ENCODE data around the gene JTB. TPM values are rescaled to one million over a fixed set of nuclear protein-coding genes. Genes with fewer than 3 reads are reported as not detected.

JTB gene
- total and polyA plus RNA-seq, 12 donors: 49.4 to 225 (median 66.1) TPM

- H3K9me3 ChIP-seq: no peaks in the 10 kb centered on the region
- 73 to 82% methylated on average over 11 of the region's 11 CpGs for WGBS, 2 donors
- H3K27me3 ChIP-seq: no peaks in the 10 kb centered on the region
- TF ChIP-seq CTCF (IDR thresholded peaks at IDR 0.05): no peak
- peaks cover 5 to 44% (median 30%) of the 10 kb centered on the region in 9 donors for H3K4me1 ChIP-seq
- H3K4me3 ChIP-seq: peak overlapping the region in 1 of 10 donors; percentile 78
- peaks cover 0 to 67% (median 21%) of the 10 kb centered on the region in 9 donors for H3K36me3 ChIP-seq
- peak overlapping the region in 9 of 10 donors; percentile 37 to 100 (median 97) for H3K27ac ChIP-seq
- ATAC-seq: no peak
- peak in 1 of 2 donors; percentile 19 for DNase-seq
- intact Hi-C loops (cut with DNase I): loop anchor here in 3 of 10 donors (10.0 kb wide), 2 partner anchors 118 to 148 kb away; no protein-coding TSS in a partner anchor
These were observed 34.5 kb downstream of the JTB start for GRCh38 chr1:153942766-153943549.

- ATAC-seq (no peak), DNase-seq (peak in 1 of 2 donors; percentile 9)
- Histone ChIP-seq H3K4me1 (peaks cover 5 to 40% (median 28%) of the 10 kb centered on the region in 9 donors), H3K36me3 (peaks cover 0 to 70% (median 30%) of the 10 kb centered on the region in 9 donors), H3K27me3 (no peaks in the 10 kb centered on the region), H3K27ac (peak overlapping the region in 2 of 10 donors; percentile 53 to 100), H3K4me3 (no peak overlapping the region), H3K9me3 (no peaks in the 10 kb centered on the region)
- no peak for TF ChIP-seq CTCF (IDR thresholded peaks at IDR 0.05)
- 92 to 95% methylated on average over 34 of the region's 34 CpGs for WGBS, 2 donors
- intact Hi-C loops (cut with DNase I): loop anchor here in 3 of 10 donors (10.0 kb wide), 2 partner anchors 117 to 147 kb away; no protein-coding TSS in a partner anchor
These were observed 35.4 kb downstream of the JTB start for GRCh38 chr1:153941826-153942725.

- Histone ChIP-seq H3K27ac (no peak overlapping the region), H3K9me3 (no peaks in the 10 kb centered on the region), H3K4me1 (peaks cover 2 to 35% (median 23%) of the 10 kb centered on the region in 9 donors), H3K4me3 (no peak overlapping the region), H3K36me3 (peaks cover 0 to 83% (median 43%) of the 10 kb centered on the region in 9 donors), H3K27me3 (no peaks in the 10 kb centered on the region)
- ATAC-seq (no peak), DNase-seq (peak in 1 of 2 donors; percentile 8)
- WGBS, 2 donors: 90 to 92% methylated on average over 8 of the region's 8 CpGs
- no peak for TF ChIP-seq CTCF (IDR thresholded peaks at IDR 0.05)
- intact Hi-C loops (cut with DNase I): loop anchor here in 3 of 10 donors (10.0 kb wide), 2 partner anchors 116 to 146 kb away; no protein-coding TSS in a partner anchor
These were observed 36.7 kb downstream of the JTB start for GRCh38 chr1:153940756-153941155.

- H3K9me3 ChIP-seq: no peaks in the 10 kb centered on the region
- no peak overlapping the region for H3K4me3 ChIP-seq
- 89 to 93% methylated on average over 12 of the region's 12 CpGs for WGBS, 2 donors
- no peaks in the 10 kb centered on the region for H3K27me3 ChIP-seq
- no peak overlapping the region for H3K27ac ChIP-seq
- H3K36me3 ChIP-seq: peaks cover 0 to 96% (median 54%) of the 10 kb centered on the region in 9 donors
- ATAC-seq: no peak
- H3K4me1 ChIP-seq: peaks cover 0 to 23% (median 15%) of the 10 kb centered on the region in 9 donors
- DNase-seq: peak in 1 of 2 donors; percentile 4
- no peak for TF ChIP-seq CTCF (IDR thresholded peaks at IDR 0.05)
- intact Hi-C loops (cut with DNase I): loop anchor here in 1 of 10 donors (10.0 kb wide), 1 partner anchor 125 kb away; no protein-coding TSS in a partner anchor
These were observed 38.0 kb downstream of the JTB start for GRCh38 chr1:153939476-153939875.
